ENCODE measurements around the gene FIBCD1. TPM values are rescaled to one million over a fixed set of nuclear protein-coding genes. Genes with fewer than 3 reads are reported as not detected.

Gene FIBCD1
- total RNA-seq, 1 donor from 2014 or later = not detected

- no peaks in the 10 kb centered on the region for H3K27me3 Mint-ChIP-seq
- DNase-seq = no peak
- H3K36me3 Mint-ChIP-seq (ENCODE audit: low read depth) = no peaks in the 10 kb centered on the region
- H3K4me1 Mint-ChIP-seq = no peaks in the 10 kb centered on the region
- intact Hi-C loops (cut with micrococcal nuclease) = no loop called here
- no peak overlapping the region for H3K4me3 Mint-ChIP-seq
- H3K27ac Mint-ChIP-seq = no peak overlapping the region
- no peaks in the 10 kb centered on the region for H3K9me3 Mint-ChIP-seq
Measured at GRCh38 chr9:130857864-130858738, 80.9 kb downstream of the FIBCD1 start.

- intact Hi-C loops (cut with micrococcal nuclease) = no loop called here
- Mint-ChIP-seq H3K9me3 (no peaks in the 10 kb centered on the region), H3K4me1 (no peaks in the 10 kb centered on the region), H3K36me3 (ENCODE audit: low read depth) (no peaks in the 10 kb centered on the region), H3K27me3 (no peaks in the 10 kb centered on the region), H3K4me3 (no peak overlapping the region), H3K27ac (no peak overlapping the region)
- DNase-seq = no peak
Measured at GRCh38 chr9:130856474-130856873, 82.6 kb downstream of the FIBCD1 start.

GRCh38 chr9:130854835-130855234, 84.2 kb downstream of the FIBCD1 start:
- H3K4me3 Mint-ChIP-seq = no peak overlapping the region
- intact Hi-C loops (cut with micrococcal nuclease) = no loop called here
- H3K36me3 Mint-ChIP-seq (ENCODE audit: low read depth) = no peaks in the 10 kb centered on the region
- no peak for DNase-seq
- no peaks in the 10 kb centered on the region for H3K9me3 Mint-ChIP-seq
- H3K27me3 Mint-ChIP-seq = no peaks in the 10 kb centered on the region
- peaks cover 2% of the 10 kb centered on the region for H3K4me1 Mint-ChIP-seq
- no peak overlapping the region for H3K27ac Mint-ChIP-seq

GRCh38 chr9:130854092-130854491, 85.0 kb downstream of the FIBCD1 start:
- Mint-ChIP-seq H3K4me3 (no peak overlapping the region), H3K27ac (no peak overlapping the region), H3K4me1 (peaks cover 3% of the 10 kb centered on the region), H3K9me3 (no peaks in the 10 kb centered on the region), H3K27me3 (no peaks in the 10 kb centered on the region), H3K36me3 (ENCODE audit: low read depth) (no peaks in the 10 kb centered on the region)
- DNase-seq = no peak
- intact Hi-C loops (cut with micrococcal nuclease) = no loop called here

- Mint-ChIP-seq H3K27me3 (no peaks in the 10 kb centered on the region), H3K4me3 (no peak overlapping the region), H3K36me3 (ENCODE audit: low read depth) (no peaks in the 10 kb centered on the region), H3K4me1 (peaks cover 3% of the 10 kb centered on the region), H3K9me3 (no peaks in the 10 kb centered on the region), H3K27ac (no peak overlapping the region)
- no peak for DNase-seq
- intact Hi-C loops (cut with micrococcal nuclease) = no loop called here
Measured at GRCh38 chr9:130852801-130853200, 86.2 kb downstream of the FIBCD1 start.

Other genes with a start within 250 kb of the FIBCD1 start
- 109 and 110 TPM in 2 replicates for gene EXOSC2, start 245.5 kb downstream of the FIBCD1 start, total RNA-seq
- gene ABL1, start 104.0 kb downstream of the FIBCD1 start, total RNA-seq = 32.6 and 35.7 TPM in 2 replicates
- gene QRFP, start 42.4 kb downstream of the FIBCD1 start, total RNA-seq = not detected in 2 replicates
- gene LAMC3, start 69.9 kb upstream of the FIBCD1 start, total RNA-seq = 0.07 and 0.09 TPM in 2 replicates
- 0.59 and 0.72 TPM in 2 replicates for gene AIF1L, start 157.3 kb upstream of the FIBCD1 start, total RNA-seq
- 77.7 and 79.2 TPM in 2 replicates for gene NUP214, start 186.3 kb upstream of the FIBCD1 start, total RNA-seq

Data from activated CD4-positive, alpha-beta T cell treated with anti-CD3 and anti-CD28 coated beads, Interleukin-2, amount 10 ng/mL, durations not matched to agents 24 days and 14 days (primary cell).